ENCODE results near the gene C1QL4.
"Not testable (repeated sequence)": the region's sequence is repeated elsewhere in the genome, so short reads cannot be mapped to it uniquely, and the experiment has no call there.

Gene C1QL4

GRCh38 chr12:49334226-49334625 lies 2.8 kb downstream of the C1QL4 start:
- H3K4me3 ChIP-seq (replicated peaks in 1 of 2; ENCODE audit: low read depth in 2 of 2, low read length in 2 of 2), result no peak overlapping the region
- no peak for DNase-seq (ENCODE audit: low read depth in 2 of 2)
- TF ChIP-seq, protein P1, sequence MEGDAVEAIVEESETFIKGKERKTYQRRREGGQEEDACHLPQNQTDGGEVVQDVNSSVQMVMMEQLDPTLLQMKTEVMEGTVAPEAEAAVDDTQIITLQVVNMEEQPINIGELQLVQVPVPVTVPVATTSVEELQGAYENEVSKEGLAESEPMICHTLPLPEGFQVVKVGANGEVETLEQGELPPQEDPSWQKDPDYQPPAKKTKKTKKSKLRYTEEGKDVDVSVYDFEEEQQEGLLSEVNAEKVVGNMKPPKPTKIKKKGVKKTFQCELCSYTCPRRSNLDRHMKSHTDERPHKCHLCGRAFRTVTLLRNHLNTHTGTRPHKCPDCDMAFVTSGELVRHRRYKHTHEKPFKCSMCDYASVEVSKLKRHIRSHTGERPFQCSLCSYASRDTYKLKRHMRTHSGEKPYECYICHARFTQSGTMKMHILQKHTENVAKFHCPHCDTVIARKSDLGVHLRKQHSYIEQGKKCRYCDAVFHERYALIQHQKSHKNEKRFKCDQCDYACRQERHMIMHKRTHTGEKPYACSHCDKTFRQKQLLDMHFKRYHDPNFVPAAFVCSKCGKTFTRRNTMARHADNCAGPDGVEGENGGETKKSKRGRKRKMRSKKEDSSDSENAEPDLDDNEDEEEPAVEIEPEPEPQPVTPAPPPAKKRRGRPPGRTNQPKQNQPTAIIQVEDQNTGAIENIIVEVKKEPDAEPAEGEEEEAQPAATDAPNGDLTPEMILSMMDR (IDR thresholded peaks at IDR 0.05; ENCODE audit: low read depth, low read length), result no peak

DNA sequence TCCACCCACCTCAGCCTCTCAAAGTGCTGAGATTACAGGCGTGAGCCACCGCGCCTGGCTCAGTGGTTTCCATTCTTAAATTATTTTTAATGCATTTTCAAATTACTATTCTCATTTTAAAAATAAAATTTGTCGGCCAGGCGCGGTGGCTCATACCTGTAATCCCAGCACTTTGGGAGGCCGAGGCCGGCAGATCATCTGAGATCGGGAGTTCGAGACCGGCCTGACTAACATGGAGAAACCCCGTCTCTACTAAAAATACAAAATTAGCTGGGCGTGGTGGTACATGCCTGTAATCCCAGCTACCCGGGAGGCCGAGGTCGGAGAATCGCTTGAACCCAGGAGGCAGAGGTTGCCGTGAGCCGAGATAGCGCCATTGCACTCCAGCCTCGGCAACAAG lies 3.2 kb downstream of the C1QL4 start:
- DNase-seq (ENCODE audit: low read depth in 2 of 2); H3K4me3 ChIP-seq (replicated peaks in 1 of 2; ENCODE audit: low read depth in 2 of 2, low read length in 2 of 2): not testable (repeated sequence)

DNA sequence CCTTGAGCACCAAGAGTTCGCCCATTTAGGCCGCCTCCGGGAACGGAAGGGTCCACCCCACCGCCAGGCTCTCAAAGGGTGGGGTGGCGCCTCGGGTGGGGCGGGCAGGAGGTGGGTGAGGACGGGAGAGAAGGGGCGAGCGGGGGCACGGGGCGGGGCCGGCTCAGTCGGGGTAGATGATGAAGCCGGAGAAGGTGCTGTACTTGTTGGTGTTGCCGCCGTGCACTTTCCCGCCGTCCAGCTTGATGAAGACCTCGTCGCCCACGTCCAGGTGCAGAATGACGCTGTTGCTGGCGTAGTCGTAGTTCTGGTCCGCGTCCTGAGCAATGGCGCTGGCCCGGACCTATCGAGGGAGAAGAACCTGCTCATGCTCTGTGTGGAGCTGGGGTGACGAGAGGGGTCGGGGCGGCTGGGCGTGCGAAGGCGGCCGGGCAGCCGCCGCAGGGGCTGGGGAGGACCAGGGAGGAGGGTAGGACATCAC lies 4.1 kb downstream of the C1QL4 start:
- no peak for DNase-seq (ENCODE audit: low read depth in 2 of 2)
- H3K4me3 ChIP-seq (replicated peaks in 1 of 2; ENCODE audit: low read depth in 2 of 2, low read length in 2 of 2), result no peak overlapping the region
- TF ChIP-seq, protein P1 (IDR thresholded peaks at IDR 0.05; ENCODE audit: low read depth, low read length), result no peak

DNA sequence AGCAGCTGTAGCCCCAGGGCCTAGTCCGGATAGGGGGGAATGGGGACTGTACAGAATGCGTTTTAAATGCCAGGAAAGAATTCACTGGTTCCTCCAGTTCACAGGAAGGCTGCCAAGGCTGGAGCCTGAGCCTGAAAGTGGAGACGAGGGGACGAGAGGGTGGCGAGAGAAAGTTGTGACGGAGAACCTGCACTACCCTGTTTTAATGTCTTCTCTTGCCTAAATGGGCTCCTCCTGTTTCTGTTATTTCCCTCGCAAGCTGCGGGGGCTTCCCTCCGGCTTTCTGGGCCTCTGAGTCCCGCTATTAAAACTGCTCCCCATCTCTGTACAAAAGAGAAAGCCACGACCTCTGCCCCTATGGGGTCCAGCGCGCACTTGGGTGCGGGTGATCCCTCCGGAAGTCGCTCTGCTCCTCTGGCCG lies 4.5 kb downstream of the C1QL4 start:
- H3K4me3 ChIP-seq (replicated peaks in 1 of 2; ENCODE audit: low read depth in 2 of 2, low read length in 2 of 2), result no peak overlapping the region
- DNase-seq (ENCODE audit: low read depth in 2 of 2), result no peak
- TF ChIP-seq, protein P1 (IDR thresholded peaks at IDR 0.05; ENCODE audit: low read depth, low read length), result no peak

GRCh38 chr12:49331380-49332222 lies 5.4 kb downstream of the C1QL4 start:
- DNase-seq (ENCODE audit: low read depth in 2 of 2), result peak; percentile 84 to 85
- TF ChIP-seq, protein P1 (IDR thresholded peaks at IDR 0.05; ENCODE audit: low read depth, low read length), result peak; percentile 90
- H3K4me3 ChIP-seq (replicated peaks in 1 of 2; ENCODE audit: low read depth in 2 of 2, low read length in 2 of 2), result no peak overlapping the region

DNA sequence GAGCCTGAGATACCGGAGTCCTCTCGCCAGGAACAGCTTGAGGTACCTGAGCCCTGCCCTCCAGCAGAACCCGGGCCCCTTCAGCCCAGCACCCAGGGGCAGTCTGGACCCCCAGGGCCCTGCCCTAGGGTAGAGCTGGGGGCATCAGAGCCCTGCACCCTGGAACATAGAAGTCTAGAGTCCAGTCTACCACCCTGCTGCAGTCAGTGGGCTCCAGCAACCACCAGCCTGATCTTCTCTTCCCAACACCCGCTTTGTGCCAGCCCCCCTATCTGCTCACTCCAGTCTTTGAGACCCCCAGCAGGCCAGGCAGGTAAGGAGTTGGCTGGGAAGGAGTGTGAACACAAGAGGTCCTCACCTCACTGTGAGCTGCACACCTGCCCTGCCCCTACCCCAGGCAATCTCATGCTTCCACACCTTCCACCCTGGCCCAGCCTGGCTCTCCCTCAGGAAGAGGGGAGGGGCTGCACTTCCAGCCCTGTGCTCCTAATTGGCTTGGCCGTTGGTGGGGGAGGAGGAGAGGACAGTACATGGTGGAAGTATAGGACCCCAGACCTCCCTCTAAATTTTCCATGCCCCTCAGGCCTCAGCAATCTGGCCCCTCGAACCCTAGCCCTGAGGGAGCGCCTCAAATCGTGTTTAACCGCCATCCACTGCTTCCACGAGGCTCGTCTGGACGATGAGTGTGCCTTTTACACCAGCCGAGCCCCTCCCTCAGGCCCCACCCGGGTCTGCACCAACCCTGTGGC lies 6.2 kb downstream of the C1QL4 start:
- H3K4me3 ChIP-seq (replicated peaks in 1 of 2; ENCODE audit: low read depth in 2 of 2, low read length in 2 of 2), result no peak overlapping the region
- TF ChIP-seq, protein P1 (IDR thresholded peaks at IDR 0.05; ENCODE audit: low read depth, low read length), result no peak
- no peak for DNase-seq (ENCODE audit: low read depth in 2 of 2)

DNA sequence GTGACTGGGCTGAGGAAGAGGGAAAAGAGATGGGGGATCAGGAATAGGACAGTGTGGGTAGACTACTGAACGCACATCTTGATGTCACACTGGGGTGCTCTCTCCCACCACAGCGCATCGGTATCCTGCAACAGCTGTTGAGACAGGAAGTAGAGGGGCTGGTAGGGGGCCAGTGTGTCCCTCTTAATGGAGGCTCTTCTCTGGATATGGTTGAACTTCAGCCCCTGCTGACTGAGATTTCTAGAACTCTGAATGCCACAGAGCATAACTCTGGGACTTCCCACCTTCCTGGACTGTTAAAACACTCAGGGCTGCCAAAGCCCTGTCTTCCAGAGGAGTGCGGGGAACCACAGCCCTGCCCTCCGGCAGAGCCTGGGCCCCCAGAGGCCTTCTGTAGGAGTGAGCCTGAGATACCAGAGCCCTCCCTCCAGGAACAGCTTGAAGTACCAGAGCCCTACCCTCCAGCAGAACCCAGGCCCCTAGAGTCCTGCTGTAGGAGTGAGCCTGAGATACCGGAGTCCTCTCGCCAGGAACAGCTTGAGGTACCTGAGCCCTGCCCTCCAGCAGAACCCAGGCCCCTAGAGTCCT lies 6.9 kb downstream of the C1QL4 start:
- no peak for DNase-seq (ENCODE audit: low read depth in 2 of 2)
- no peak overlapping the region for H3K4me3 ChIP-seq (replicated peaks in 1 of 2; ENCODE audit: low read depth in 2 of 2, low read length in 2 of 2)
- TF ChIP-seq, protein P1 (IDR thresholded peaks at IDR 0.05; ENCODE audit: low read depth, low read length), result no peak

Measured in cardiac fibroblast (primary cell).